ENCODE measurements around the gene PSAPL1. TPM values are rescaled to one million over a fixed set of nuclear protein-coding genes. Genes with fewer than 3 reads are reported as not detected.

The PSAPL1 gene
- polyA plus RNA-seq, 1 experiment: not detected

DNA sequence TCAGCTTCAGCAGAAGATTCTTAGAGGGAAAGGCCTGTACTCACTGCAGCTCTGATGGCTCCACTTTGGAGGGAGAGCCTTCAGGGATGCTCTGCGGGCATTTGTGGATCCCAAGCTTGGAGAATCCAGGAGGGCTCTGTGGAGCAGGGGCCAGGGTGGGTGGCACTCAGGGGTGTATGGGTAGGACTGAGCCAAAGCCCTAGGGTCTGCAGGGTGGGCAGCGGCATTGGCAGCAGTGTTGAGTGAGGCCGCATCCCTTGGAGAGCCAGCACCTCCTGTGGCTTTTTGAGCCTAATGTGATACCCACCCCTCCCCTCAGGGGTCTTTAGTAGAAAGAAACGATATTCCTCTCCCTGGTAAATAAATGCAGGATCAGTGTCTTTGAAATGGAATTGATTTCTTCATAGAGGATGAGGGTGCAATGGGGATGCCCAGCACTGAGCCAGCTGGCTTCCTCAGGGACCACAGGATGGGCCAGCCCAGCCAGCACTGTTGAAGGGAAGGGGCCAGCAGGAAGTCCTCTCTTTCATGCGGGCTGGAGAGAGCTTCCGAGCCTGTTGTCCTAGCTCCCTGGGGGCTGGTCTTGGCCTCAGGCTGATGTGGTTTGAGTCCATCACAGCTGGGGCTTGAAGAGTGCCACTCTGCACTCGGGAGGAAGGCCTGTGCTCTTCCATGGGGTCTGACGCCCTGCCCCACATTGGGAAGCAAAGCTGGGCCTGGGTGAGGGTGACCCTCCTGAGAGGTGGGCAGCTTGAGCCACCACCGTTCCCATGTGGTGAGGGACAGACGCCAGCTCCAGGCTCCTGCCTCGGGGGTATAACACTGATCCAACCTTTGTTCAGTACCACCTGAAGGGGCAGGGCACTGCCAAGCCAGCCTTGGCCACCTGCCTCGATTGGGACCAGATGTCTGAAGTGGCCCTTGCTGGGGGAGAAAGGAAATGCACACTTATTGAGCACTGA, 49.5 kb downstream of the PSAPL1 start:
- CTCF ChIA-PET: no interaction called here
- Histone ChIP-seq H3K27me3 (ENCODE audit: control insufficient read depth, insufficient read depth, low read length) (no peaks in the 10 kb centered on the region; the same call in none of the 2 replicates), H3K4me3 (ENCODE audit: low read depth, low read length) (no peak overlapping the region), H3K36me3 (ENCODE audit: control insufficient read depth, insufficient read depth, low read length) (no peaks in the 10 kb centered on the region)
- no peak for DNase-seq (ENCODE audit: low read depth)
- POLR2A ChIA-PET: no interaction called here
- TF ChIP-seq, protein P1, sequence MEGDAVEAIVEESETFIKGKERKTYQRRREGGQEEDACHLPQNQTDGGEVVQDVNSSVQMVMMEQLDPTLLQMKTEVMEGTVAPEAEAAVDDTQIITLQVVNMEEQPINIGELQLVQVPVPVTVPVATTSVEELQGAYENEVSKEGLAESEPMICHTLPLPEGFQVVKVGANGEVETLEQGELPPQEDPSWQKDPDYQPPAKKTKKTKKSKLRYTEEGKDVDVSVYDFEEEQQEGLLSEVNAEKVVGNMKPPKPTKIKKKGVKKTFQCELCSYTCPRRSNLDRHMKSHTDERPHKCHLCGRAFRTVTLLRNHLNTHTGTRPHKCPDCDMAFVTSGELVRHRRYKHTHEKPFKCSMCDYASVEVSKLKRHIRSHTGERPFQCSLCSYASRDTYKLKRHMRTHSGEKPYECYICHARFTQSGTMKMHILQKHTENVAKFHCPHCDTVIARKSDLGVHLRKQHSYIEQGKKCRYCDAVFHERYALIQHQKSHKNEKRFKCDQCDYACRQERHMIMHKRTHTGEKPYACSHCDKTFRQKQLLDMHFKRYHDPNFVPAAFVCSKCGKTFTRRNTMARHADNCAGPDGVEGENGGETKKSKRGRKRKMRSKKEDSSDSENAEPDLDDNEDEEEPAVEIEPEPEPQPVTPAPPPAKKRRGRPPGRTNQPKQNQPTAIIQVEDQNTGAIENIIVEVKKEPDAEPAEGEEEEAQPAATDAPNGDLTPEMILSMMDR (IDR thresholded peaks at IDR 0.05; ENCODE audit: insufficient read depth, low read depth, low read length): no peak

DNA sequence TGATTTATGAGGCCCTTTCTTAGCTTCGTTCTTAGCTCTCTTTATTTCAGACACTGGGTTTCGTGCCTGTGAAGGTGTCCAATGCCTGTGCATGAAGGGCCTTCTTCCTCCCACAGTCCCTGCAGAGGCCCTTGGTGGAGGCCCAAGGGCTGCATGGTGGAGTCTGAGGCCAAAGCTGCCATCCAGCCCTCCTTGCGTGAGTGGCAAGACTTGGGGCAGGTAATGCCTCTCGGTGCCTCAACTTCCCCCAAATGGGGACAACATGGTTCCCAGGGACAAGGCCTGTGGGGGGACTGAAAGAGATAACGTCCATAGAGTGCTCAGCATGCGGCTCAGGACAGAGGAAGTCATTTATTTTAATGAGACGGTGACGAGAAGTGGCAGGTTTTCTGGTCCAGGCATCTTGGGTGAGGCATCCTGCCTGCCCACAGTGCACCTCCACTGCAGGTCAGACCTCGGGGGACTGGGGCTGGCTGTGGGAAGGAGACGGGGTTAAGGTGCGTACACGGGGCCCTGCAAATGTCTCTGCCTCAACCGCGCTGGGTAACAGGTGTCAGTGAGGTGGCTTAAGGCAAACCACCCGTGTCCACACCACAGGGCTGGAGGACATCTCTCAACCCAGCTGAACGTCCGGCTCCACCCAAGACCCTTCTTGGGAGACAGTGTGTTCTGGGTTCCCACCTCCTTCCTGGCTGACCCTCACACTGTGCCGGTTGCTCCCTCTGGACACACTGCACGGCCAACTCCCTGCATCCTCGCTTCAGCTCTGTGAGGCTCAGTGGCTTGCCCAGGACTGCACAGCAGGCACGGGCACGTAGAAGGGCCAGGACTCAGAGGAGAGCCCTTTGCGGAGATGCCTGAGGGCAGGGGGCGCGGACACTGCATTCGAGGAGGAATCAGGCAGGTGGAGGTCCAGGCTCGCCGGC, 50.5 kb downstream of the PSAPL1 start:
- TF ChIP-seq, protein P1 (IDR thresholded peaks at IDR 0.05; ENCODE audit: insufficient read depth, low read depth, low read length): no peak
- Histone ChIP-seq H3K4me3 (ENCODE audit: low read depth, low read length) (no peak overlapping the region), H3K27me3 (ENCODE audit: control insufficient read depth, insufficient read depth, low read length) (peaks cover 2% of the 10 kb centered on the region), H3K36me3 (ENCODE audit: control insufficient read depth, insufficient read depth, low read length) (no peaks in the 10 kb centered on the region)
- no peak for DNase-seq (ENCODE audit: low read depth)
- ChIA-PET CTCF (no interaction called here), POLR2A (no interaction called here)

DNA sequence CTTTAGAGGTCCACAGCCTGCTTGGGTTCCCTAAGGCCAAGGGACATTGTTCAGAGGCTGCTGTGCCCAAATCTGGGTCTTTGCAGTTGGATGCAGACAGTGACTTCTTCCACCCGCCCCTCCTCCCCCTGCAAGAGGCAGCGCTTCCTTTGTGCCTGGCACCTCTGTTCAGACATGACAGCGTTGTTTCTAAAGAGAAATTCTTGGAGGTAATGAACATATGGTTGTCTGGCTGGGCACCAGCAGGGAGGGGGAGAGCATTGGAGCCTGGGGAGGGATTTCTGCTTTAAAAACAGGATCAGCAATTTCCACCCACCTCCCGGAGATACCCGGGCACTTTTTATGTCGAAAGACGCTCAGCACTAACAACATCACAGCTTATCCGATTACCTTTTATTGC, 51.5 kb downstream of the PSAPL1 start:
- Histone ChIP-seq H3K36me3 (ENCODE audit: control insufficient read depth, insufficient read depth, low read length) (no peaks in the 10 kb centered on the region), H3K27me3 (ENCODE audit: control insufficient read depth, insufficient read depth, low read length) (peaks cover 8% of the 10 kb centered on the region), H3K4me3 (ENCODE audit: low read depth, low read length) (no peak overlapping the region)
- ChIA-PET POLR2A (no interaction called here), CTCF (no interaction called here)
- TF ChIP-seq, protein P1 (IDR thresholded peaks at IDR 0.05; ENCODE audit: insufficient read depth, low read depth, low read length): no peak
- DNase-seq (ENCODE audit: low read depth): no peak

DNA sequence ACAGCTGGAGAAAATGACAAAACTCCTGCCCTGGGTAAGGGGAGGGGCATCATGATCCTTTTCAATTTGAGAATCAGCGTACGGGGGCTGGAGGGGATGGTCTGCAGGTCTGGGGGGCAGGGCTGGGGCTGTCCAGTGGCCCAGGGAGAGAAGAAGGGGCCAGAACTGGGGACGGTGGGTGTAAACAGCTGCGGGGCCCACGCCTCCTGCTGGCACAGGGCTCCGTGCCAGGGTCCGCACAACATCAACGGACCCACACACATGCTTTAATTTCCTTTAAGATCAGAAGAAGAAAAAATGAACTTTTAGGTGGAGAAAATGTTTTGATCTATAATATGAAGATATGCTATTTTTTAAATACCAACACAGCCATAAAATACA, 52.1 kb downstream of the PSAPL1 start:
- no peak for DNase-seq (ENCODE audit: low read depth)
- Histone ChIP-seq H3K27me3 (ENCODE audit: control insufficient read depth, insufficient read depth, low read length) (peaks cover 8% of the 10 kb centered on the region), H3K36me3 (ENCODE audit: control insufficient read depth, insufficient read depth, low read length) (no peaks in the 10 kb centered on the region), H3K4me3 (ENCODE audit: low read depth, low read length) (no peak overlapping the region)
- ChIA-PET POLR2A (no interaction called here), CTCF (no interaction called here)
- TF ChIP-seq, protein P1 (IDR thresholded peaks at IDR 0.05; ENCODE audit: insufficient read depth, low read depth, low read length): no peak

Measured in BJ (cell line).